COR-L47 (cell line): Measurements from ENCODE around the gene SLC7A4.
"Not testable (repeated sequence)": the region's sequence is repeated elsewhere in the genome, so short reads cannot be mapped to it uniquely, and the experiment has no call there.

Experiments
- DNase-seq: peaks from one replicate; lab custom pipeline; 2025; lab: John Stamatoyannopoulos, UW

Gene SLC7A4

DNA sequence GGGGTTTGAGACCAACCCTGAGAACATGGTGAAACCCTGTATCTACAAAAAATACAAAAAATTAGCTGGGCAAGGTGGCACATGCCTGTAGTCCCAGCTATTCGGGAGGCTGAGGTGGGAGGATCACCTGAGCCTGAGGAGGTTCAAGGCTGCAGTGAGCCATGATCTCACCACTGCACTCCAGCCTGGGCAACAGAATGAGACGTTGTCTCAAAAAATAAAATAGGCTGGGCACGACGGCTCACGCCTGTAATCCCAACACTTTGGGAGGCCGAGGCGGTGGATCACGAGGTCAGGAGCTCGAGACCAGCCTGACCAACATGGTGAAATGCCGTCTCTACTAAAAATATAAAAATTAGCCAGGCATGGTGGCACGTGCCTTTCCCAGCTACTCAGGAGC is 32.1 kb upstream of the SLC7A4 start:
- not testable (repeated sequence) for DNase-seq

DNA sequence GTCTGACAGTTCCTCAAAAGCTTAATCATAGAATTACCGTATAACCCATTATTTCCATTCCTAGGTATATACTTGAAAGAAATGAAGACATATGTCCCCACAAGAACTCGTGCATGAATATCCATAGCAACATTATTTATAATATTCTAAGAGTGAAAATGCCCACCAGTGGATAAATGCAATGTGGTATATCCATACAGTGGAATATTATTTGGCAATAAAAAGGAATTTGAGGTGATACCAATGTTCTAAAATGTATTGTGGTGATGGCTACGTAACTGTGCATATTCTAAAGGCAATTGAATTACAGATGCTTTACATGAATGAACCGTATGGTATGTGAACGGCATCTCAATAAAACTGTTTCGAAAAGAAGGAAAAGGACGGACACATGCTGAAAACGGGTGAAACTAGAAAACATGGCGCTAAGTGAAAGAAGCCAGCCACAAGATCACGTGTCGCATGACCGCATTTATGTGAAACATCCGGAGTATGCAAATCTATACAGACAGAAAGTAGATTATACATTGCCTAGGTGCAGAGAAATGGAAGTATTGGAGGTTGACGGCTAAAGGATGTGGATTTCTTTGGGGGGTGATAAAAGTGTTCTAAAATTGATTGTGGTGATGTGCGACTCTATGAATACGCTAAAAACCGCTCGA is 29.4 kb upstream of the SLC7A4 start:
- not testable (repeated sequence) for DNase-seq

DNA sequence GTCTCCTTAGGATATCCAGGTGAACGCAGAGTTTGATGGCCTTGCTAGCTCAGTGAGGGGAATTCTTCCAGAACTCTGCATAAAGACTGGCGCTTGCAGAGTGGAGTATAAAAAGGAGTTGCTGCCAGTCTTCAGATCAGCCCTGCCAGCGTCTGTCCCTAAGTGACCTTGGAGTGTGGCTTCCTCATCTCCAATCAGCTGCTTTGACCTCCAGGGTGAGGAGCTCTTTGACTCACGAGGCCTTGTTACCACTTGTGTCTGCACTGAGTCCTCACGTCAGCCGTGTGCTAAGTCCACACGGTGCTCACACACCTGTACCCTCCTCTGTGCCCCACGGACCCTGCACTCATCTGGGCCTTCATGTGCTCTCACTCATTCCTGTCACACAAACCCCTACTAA is 28.0 kb upstream of the SLC7A4 start:
- not testable (repeated sequence) for DNase-seq

DNA sequence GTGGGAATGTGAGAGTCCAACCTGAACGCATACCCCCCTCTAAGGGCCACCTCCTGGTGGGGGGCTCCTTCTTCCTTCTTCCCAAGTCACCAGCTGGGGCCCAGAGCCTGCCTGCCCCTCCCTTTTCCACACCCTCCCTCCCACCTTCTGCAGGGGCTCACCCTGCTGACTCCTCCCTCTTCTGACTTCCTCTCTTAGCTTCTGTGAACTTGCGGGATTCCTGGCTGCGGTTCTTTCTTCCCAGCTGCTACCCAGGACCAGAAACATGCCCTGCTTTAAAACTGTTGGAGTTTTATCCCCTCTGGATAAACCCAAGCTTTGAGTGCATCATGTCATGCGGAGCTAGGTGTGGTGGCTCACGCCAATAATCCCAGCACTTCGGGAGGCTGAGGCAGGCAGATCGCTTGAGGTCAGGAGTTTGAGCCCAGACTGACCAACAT is 23.5 kb upstream of the SLC7A4 start:
- DNase-seq: no peak

DNA sequence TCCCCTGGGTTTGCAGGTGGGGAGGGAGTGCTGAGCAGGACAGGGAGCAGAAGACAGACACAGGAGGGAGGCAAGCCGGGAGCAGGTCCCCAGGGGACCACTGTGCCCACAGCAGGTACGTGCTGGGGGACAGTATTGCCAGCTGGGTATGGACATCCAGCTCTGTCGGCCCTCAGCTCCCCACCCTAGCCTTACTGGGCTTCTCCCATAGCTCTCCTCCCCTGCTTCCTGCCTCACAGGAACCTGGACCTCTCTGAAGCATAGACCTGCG is 23.1 kb upstream of the SLC7A4 start:
- no peak for DNase-seq

DNA sequence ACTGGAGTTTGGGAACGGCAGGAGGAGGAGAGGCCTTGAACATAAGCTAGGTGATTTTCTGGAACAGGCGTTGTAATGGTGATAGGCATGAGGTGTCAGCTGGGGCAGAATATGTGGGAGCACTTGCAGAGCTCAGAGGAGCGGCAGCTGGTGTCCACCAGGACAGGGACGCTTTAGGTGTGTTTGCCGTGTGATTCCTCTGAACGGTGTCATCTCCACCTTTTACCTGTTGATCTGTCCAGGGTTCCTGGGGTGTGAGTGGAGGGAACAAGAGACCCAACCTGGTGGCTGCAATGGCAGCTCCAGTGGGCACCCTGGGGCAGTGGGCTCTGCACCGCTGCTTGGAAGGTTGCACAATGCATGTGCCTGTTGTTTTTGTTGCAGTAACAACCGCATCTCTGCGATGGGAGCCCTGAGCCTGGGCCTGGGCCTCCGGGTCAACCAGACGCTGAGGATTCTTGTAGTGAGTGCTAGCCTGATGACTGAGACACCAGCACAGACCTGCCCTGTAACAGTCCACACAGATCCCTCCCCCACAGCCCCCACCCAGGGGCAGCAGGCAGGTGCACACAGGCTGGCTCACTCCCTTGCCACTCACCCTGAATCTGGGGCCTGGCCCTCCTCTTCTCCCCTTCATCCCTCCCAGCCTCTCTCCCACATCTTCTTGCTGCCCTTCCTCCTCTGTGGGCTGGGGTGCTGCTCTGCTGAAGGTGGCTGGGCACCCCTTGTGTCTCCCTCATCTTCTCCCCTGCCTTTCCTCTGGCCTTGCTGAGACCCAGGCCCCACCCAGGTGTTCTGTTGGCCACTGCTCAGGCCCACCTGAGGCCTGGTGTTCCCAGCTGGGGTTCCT is 22.6 kb upstream of the SLC7A4 start:
- DNase-seq: no peak

DNA sequence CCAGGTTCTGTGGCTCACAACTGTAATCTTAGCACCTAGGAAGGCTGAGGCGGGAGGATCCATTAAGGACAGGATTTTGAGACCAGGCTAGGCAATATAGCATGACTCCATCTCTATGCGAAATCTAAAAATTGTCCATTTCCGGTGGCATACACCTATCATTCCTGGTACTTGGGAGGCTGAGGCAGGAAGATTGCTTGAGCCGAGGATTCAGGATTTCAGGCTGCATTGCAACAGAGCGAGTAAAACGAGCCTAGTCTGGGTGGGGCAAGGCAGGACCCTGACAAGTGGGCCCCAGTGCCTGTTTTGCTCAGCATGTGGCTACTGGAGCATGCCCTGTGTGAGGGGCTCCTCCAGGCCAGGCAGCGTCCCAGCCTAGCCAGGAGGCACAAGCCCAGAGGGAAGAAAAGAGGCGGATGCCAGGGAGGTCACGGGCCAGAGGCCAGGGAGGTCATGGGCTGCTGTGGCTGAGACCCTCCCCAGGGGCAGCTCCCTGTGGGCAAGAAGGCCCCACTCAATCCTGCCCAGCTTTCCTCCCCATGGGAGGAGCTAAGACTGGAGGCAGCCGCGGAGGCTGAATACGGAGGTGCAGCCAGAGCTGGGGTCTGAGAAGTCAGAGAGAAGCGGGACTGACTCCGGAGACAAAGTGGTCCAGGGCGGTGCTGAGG is 21.8 kb upstream of the SLC7A4 start:
- DNase-seq: no peak

DNA sequence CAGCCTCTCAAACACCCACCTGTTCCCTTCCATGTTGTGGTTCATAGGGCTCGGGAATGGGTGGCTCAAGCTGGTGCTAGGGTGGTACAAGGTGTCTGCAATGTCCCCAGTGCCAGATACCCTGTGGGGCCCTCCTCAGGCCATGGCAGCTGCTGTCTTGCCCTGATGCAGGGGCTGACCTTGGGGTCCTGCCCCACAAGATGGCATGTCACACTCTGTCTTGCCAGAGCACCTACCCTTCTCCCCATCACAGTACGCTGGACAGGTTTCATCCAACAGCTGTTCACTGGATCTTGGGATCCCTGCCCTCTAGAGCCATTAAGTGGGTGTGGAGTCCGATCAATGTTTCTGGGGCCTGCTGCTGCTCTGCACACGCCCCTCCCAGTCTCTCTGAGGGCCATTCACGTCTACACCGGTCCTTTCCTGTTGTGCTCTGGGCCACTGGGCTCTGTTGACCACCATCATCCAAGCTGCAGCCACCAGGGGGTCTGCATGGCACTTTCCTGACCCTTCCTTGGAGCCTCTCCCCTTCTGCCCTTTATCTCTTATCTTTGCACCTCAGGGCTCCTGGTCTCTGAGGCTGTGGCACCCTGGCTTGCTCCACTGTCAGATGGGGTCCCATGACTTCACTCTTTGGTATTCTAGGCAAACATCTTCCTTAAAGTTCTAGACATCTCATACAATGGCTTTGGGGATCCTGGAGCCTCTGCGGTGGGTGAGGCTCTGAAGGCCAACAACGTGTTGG is 20.5 kb upstream of the SLC7A4 start:
- no peak for DNase-seq

DNA sequence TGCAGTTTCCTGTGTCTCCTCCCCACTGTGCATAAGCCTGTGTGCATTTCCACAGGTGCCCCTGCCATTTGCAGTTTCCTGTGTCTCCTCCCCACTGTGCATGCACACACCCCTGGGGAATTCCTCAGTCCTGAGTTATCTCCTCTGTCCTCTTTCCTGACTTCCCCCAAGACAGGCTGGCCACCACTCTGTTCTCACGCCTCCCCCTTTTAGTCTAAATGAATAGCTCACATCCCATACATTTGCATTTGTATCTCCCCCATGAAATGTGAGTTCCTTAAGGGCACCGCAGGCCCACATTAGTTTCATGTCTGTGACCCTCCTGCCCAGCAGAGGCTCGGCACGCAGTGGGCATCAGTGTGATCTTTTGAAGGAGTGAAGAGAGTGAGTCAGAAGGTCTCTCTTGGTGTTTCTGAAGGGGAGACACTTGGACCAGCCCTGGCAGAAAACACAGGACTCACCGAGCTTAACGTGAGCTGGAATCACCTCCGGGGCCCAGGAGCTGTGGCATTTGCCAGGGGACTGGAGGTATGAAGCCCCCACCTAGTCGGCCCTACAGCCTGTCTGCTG is 19.6 kb upstream of the SLC7A4 start:
- DNase-seq: no peak

DNA sequence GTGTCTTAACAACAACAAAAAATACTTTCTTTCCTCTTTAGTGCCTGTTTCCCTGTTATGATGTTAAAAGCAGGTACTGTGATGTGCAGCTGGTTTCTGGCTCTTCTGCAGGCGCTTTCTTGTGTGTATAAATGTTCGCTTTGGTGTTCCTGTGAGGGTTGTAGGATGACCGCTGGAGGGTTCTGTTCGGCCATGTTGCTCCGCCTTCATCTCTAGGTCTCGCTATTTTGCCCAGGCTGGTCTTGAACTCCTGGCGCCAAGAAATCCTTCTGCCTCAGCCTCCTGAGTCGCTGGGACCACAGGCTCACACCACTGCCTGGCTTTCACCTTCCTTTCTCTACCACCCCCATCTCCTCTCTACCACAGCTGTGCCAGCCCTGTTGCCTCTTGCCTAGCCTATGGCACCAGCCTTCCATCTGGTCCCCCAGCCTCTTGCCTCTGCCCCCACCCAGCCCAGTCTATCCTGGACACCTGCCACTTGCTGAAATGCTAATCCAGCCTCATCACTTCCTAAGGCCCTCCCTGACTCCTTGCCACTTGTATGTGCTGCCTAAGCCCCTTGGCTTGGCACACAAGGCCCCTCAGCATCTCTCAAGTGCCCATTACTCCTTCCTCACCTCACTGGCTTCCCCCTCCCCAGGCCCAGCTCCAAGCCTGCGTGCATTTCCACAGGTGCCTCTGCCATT is 18.9 kb upstream of the SLC7A4 start:
- DNase-seq: no peak

DNA sequence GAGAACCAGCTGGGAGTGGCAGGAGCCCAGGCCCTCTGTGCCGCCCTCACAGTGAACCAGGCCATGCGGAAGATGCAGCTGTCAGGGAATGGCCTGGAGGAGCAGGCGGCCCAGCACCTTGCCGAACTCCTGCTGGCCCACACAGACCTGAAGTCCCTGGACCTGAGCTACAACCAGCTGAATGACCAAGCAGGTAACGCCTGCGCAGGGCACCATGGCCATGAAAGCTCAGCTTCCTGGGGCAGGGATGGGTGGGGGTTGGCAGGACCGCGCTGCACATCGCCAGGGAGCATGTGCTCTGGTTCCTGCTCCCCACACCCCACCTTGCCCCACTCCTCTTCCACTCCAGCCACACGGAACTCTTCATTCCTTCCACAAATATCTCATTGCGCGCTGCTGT is 16.6 kb upstream of the SLC7A4 start:
- DNase-seq: not testable (repeated sequence)

DNA sequence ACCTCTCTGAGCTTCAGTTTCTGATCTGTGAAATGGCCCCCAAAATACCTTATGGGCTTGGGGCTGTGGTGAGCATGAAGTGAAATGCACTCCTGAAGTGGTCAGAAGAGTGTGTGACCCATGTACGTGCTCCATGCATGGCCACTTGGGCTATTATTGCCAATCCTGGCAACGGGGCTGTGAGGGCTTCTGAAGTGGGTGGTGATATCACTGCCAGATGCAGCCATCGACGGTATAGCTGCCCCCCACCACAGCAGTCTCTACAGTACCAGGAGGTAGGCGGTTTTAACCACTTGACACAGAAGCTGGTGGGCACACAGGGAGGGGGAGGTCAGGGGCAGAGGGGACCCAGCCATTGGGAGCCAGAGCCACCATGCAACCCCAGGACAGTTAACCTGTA is 16.1 kb upstream of the SLC7A4 start:
- DNase-seq: not testable (repeated sequence)

DNA sequence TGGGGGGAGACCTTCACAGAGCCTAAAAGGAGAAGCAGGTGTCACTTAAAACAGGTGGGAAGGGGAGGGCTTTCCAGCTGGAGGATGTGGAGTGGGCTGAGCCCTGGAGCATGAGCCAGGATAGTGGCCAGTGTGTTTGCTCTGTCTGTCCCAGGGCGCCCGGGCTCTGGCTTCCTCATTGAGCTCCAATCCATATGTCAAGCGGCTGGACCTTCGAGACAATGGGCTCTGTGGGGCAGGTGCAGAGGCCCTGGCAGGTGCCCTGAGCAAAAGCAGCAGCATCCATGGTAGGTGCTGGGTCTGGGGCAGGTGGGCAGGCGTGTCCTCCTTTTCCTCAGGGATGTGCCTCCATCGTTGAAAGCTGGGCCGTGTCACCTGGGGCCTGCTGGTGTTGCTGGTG is 15.4 kb upstream of the SLC7A4 start:
- no peak for DNase-seq

DNA sequence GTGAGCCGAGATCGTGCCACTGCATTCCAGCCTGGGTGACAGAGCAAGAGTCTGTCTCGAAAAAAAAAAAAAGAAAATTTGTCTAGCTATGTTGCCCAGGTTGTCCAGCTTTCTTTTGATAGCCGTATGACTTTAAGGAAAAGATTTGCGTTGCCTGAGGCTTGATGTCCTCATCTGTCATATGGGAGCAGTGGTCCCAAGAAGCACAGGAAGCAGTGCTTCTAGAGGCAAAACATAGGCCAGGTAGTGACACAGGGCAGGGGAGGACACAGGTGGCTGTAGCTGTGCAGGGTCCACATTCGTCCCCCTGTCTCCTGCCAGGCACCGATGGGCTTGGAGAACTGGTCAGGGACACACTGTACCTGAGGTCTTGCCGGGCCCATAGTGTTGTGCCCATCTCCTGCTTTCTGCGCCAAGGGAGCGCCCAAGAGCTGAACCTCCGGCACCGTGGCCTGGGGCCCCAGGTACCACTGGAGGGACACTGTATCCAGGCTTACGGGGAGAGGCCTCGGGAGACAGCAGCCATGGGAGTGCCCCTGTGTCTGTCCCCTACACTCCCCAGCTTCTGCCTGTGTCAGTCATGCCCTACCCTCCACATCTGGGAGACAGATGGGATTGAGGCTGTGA is 14.8 kb upstream of the SLC7A4 start:
- DNase-seq: no peak

DNA sequence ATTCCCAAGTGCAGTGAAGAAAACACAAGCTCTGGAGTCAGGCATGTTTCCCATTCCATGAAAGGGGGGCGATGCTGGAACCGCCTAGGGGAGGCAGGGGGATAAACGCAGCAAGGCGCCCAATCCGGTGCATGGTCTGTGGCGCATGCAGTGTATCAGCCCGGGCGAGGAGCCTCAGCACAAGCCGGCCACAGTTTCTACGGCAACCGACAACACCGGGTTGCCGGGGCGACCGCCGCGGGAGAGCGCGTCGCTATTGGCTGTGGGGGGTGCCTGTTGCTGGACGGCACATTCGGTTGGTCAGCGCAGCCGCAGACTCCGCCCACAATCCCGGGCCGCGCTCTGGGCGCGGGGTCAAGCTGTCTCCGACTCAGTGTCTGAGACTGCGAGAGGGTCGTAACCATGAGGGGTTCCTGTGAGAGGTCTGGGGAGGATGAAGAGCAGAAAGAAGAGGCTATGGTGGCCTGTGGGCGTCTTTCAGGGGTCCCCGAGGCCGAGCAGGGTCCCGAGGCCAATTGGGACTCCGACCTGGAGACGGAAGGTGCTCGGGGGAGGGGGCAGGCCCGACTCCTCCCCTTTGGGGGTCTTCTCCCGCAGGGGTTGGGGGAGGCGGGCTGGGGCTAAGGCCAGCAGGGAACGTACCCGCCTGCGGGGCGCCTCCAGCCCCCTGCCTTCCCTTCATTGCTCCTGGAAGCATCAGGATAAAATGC is 13.4 kb upstream of the SLC7A4 start, which contains the start of gene LRRC74B:
LRRC74B (plus strand) TSS at position 362 of the 710 bp plus-strand sequence; CDS start at position 403, 41 bp downstream.
- DNase-seq: peak; percentile 91

DNA sequence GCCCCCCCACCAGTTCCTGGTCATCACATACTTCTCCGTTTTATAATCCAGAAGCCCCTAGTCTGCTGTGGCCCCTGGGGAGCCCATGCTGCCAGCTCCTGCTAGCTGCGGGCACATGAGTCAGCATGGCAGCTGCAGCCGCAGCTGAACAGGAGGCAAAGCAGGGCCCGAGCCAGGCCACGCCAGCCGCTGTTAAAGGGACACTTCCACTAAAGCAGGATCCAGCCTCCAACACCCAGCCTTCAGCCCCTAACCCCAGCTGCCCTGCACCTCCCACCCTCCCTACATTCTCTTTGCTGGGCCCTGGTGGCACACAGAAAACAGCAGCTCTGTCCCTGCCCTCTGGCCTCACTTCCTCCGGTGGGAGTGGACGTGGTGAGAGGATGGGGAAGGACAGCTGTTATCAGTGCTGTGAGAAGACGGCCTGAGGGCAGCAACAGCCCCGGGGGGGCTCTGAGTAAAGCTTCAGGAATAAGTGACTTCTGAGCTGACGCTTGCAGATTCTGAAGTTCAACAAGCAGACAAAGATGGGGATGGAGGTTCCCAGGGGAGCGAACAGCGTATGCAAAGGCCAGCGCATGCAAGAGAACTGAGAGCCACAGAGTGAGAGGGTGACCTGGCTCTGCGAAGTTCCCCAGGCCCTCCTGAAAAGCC is 12.7 kb upstream of the SLC7A4 start:
- no peak for DNase-seq

DNA sequence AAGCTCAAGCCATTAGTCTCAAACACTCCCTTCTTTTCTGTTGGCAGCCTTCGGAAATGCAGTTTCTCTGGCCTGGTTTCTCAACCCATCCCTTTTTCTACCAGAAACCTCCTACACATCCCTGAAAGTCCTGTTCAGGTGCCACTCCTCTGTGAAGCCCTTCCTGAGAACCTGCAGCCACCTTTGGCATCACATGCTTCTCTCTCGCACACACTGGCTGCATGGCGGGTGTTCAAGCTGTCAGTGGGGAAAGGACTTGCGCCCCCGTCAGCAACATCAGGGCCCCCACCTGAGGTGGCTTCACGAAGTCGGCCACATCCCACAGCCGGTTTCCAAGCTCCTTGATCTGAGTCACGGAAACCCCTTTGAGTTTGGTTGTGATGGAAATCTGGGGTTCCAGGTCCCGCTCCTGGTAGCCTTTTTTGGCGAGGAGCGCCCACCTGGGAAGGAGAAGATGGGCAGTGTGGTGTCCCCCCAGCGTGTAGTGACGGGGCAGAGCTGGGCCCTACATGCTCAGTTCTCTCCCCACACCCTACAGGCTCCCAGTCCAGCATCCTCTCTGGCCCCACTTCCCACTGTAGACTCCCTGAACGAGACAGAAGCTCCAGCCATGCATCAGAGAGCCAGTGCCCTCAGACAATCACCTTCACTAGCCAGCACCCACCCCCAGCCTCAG is 11.6 kb upstream of the SLC7A4 start:
- DNase-seq: no peak

DNA sequence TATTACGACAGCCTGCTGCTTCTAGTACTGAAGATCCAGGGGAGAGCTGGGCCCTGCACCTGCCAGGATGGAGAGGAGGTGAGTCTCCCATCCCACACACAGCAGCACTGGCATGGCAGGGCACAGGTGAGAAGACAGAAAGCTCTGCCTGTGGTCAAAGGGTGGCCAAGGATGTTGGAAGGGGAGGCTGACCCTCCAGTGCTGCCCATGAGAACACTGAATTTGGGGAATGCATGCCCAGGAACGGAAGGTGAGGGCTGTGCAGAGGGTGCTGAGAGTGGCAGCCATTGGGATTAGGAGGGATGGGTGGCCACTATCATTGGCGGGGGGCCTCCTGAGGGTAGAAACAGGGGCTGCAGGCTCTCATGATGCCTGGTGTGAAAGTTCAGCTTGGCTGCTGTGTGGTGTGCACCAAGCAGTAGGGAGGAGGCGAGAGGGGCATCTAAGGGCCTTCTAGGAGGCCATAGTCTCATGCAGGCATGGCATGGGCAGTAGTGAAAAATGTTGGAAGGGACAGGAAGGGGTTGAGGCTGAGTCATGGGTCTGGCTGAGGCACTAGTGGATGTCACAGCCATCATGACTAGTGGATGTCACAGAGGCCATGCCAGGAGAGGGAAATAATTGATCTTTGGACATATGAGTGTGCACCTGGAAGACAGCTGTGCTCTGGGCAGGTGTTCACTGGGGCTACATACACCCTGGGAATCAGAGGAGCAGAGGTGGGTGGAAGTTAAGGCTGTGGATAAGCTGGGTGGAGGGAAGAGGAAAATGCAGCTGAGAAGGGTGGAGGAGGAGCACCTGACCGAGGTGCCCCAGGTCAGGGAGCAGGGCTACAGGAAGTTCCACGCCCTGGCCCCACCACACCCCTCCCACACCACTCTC is 10.9 kb upstream of the SLC7A4 start:
- DNase-seq: no peak
